HFF-Myc (cell line): Measurements from ENCODE around the gene TPM1.

Source experiments
- DNase-seq: peaks from one replicate; pipeline ENCODE4 v3.0.0-alpha.2; 2011; ENCODE audit warnings: low read depth; ENCODE audit errors: extremely low read depth
- H3K4me3 ChIP-seq: replicated peaks from 2 replicates; pipeline ENCODE4 v1.5.1; 2011; ENCODE audit warnings: low read depth, mild to moderate bottlenecking, control low read depth, low read length
- CTCF ChIP-seq: IDR thresholded peaks from 2 replicates; pipeline ENCODE4 v1.5.1; 2012; ENCODE audit warnings: mild to moderate bottlenecking, low read depth, low read length, control low read depth; ENCODE audit errors: missing control alignments

The TPM1 gene

GRCh38 chr15:63111481-63111880 lies 68.9 kb downstream of the TPM1 start:
- no peak for TF ChIP-seq CTCF
- H3K4me3 ChIP-seq = no peak overlapping the region
- DNase-seq = no peak

- TF ChIP-seq CTCF = no peak
- DNase-seq = no peak
- no peak overlapping the region for H3K4me3 ChIP-seq
These were observed 70.3 kb downstream of the TPM1 start for GRCh38 chr15:63112871-63113270.

- DNase-seq = no peak
- TF ChIP-seq CTCF = no peak
- no peak overlapping the region for H3K4me3 ChIP-seq
These were observed 71.9 kb downstream of the TPM1 start for GRCh38 chr15:63114465-63114864.
